CD14-positive monocyte (primary cell): ENCODE measurements around the gene ZNF768. TPM values are rescaled to one million over a fixed set of nuclear protein-coding genes. Genes with fewer than 3 reads are reported as not detected.
A peak's percentile ranks its signal among the peaks of the same experiment; 100 is the strongest.

Experiments used
- DNase-seq, 3 donors: peaks; one replicate each; pipeline ENCODE4 v3.0.0-alpha.2; 2011 to 2022
- H2AFZ ChIP-seq: 2 replicates; pipeline ENCODE4 v1.6.0; 2012; ENCODE audit warnings: mild to moderate bottlenecking, low read depth, low read length, inconsistent platforms; ENCODE audit not compliant: insufficient read depth, poor library complexity, severe bottlenecking
- H3K27ac ChIP-seq, 2 donors: 1 replicate in 1 of 2; 2 replicates in 1 of 2; pipeline ENCODE4 v1.5.1; 2012 to 2013; ENCODE audit warnings: low read length in 2 of 2, control low read depth in 1 of 2, inconsistent platforms in 1 of 2, low read depth in 1 of 2, mild to moderate bottlenecking in 1 of 2
- H3K27me3 ChIP-seq, 2 donors: one replicate each; pipeline versions ENCODE4 v1.6.0 to v1.6.1; 2011 to 2013; ENCODE audit warnings: low read length in 2 of 2; ENCODE audit not compliant: control insufficient read depth in 2 of 2, insufficient read depth in 2 of 2
- H3K36me3 ChIP-seq, 2 donors: replicated peaks in 1 of 2; 1 replicate in 1 of 2; 2 replicates in 1 of 2; pipeline versions ENCODE4 v1.5.1 to v1.6.1; 2012 to 2013; ENCODE audit warnings: low read length in 2 of 2, control low read depth in 1 of 2, inconsistent platforms in 1 of 2, mild to moderate bottlenecking in 1 of 2; ENCODE audit not compliant: insufficient read depth in 2 of 2, control insufficient read depth in 1 of 2
- H3K4me1 ChIP-seq, 2 donors: 1 replicate in 1 of 2; 2 replicates in 1 of 2; pipeline versions ENCODE4 v1.5.1 to v1.6.1; 2012 to 2013; ENCODE audit warnings: low read length in 2 of 2, control low read depth in 1 of 2, inconsistent platforms in 1 of 2, mild to moderate bottlenecking in 1 of 2, moderate library complexity in 1 of 2; ENCODE audit not compliant: insufficient read depth in 2 of 2, control insufficient read depth in 1 of 2
- H3K4me2 ChIP-seq: replicated peaks from 2 replicates; pipeline ENCODE3; 2012; ENCODE audit warnings: low read length, moderate library complexity, mild to moderate bottlenecking; ENCODE audit not compliant: poor library complexity, severe bottlenecking; ENCODE audit errors: extremely low read depth
- H3K4me3 ChIP-seq, 3 experiments: fragments of 200-600 bp in 1 of 3; sonication (generic) in 1 of 3; replicated peaks in 1 of 3; 1 replicate in 2 of 3; 2 replicates in 1 of 3; pipeline ENCODE4 v1.5.1; 2011 to 2013; ENCODE audit warnings: low read length in 3 of 3, mild to moderate bottlenecking in 3 of 3, control low read depth in 2 of 3, low read depth in 2 of 3, inconsistent platforms in 1 of 3, moderate library complexity in 1 of 3
- H3K79me2 ChIP-seq: 2 replicates; pipeline ENCODE4 v1.6.0; 2012; ENCODE audit warnings: mild to moderate bottlenecking, control low read depth, inconsistent platforms, low read length, moderate library complexity; ENCODE audit not compliant: insufficient read depth
- H3K9ac ChIP-seq: 2 replicates; pipeline ENCODE4 v1.6.0; 2017; ENCODE audit warnings: low read length, mild to moderate bottlenecking; ENCODE audit not compliant: insufficient read depth, poor library complexity, severe bottlenecking
- H3K9me3 ChIP-seq, 2 donors: replicated peaks in 1 of 2; 1 replicate in 1 of 2; 2 replicates in 1 of 2; pipeline versions ENCODE4 v1.5.1 to v1.6.1; 2012 to 2013; ENCODE audit warnings: low read length in 2 of 2, control low read depth in 1 of 2; ENCODE audit not compliant: control insufficient read depth in 1 of 2, insufficient read depth in 1 of 2
- H4K20me1 ChIP-seq: 2 replicates; pipeline ENCODE4 v1.6.0; 2012; ENCODE audit warnings: mild to moderate bottlenecking, low read length, control low read depth, moderate library complexity; ENCODE audit not compliant: insufficient read depth
- H3K27ac Mint-ChIP-seq, 7 donors: one replicate each; pipeline ENCODE4 v1.8.0; 2020; ENCODE audit warnings: mild to moderate bottlenecking in 7 of 7, mixed read lengths in 7 of 7, moderate library complexity in 6 of 7, inconsistent platforms in 2 of 7
- H3K27me3 Mint-ChIP-seq, 3 donors: one replicate each; pipeline ENCODE4 v1.8.0; 2021 to 2022; ENCODE audit warnings: low read depth in 3 of 3, mild to moderate bottlenecking in 3 of 3, mixed read lengths in 3 of 3, moderate library complexity in 3 of 3, inconsistent platforms in 1 of 3
- H3K36me3 Mint-ChIP-seq, 2 donors: one replicate each; pipeline ENCODE4 v1.8.0; 2020; ENCODE audit warnings: mixed read lengths in 2 of 2, inconsistent platforms in 1 of 2, mild to moderate bottlenecking in 1 of 2
- H3K4me1 Mint-ChIP-seq: one replicate; pipeline ENCODE4 v1.8.0; 2020; ENCODE audit warnings: mild to moderate bottlenecking, mixed read lengths
- H3K4me3 Mint-ChIP-seq, 2 donors: one replicate each; pipeline ENCODE4 v1.8.0; 2020; ENCODE audit warnings: mild to moderate bottlenecking in 2 of 2, mixed read lengths in 2 of 2, moderate library complexity in 1 of 2
- H3K9me3 Mint-ChIP-seq, 7 donors: one replicate each; pipeline ENCODE4 v1.8.0; 2020 to 2022; ENCODE audit warnings: mixed read lengths in 7 of 7, mild to moderate bottlenecking in 6 of 7, moderate library complexity in 6 of 7, inconsistent platforms in 2 of 7
- WGBS: methylation state at CpG from one replicate; pipeline ENCODE4 v1.1.5; 2013; ENCODE audit warnings: missing lambda C conversion rate; ENCODE audit not compliant: insufficient coverage; 5-methylcytosine and 5-hydroxymethylcytosine counted together
- intact Hi-C, 2 donors: fragments of 100-400 bp; cut with micrococcal nuclease; formaldehyde crosslinking; loops; one replicate each; pipeline versions ENCODE4 v1.15.0 to v1.15.1; 2023
- polyA plus RNA-seq, 3 donors: library from polyadenylated mRNA; depleted of rRNA in 1 of 3; unstranded in 2 of 3; stranded (reverse) in 1 of 3; fragments of 300-500 nt in 2 of 3; fragments of >200 nt in 1 of 3; fragmentation: Illumina TruSeq in 2 of 3; gene quantifications; 1 replicate in 2 of 3; 2 replicates in 1 of 3; pipeline ENCODE4 v1.2.3, GENCODE V29; 2012 to 2021
- TF ChIP-seq, protein P1 (sequence below): fragments of 200-600 bp; IDR thresholded peaks from one replicate; pipeline ENCODE4 v1.8.0; 2022; ENCODE audit warnings: antibody characterized with exemption, mild to moderate bottlenecking

Gene ZNF768
- polyA plus RNA-seq, 3 donors, result 2.8 to 13.4 (median 3.0) TPM

GRCh38 chr16:30510376-30510938, 15.9 kb downstream of the ZNF768 start:
- Histone ChIP-seq H3K36me3 (peaks cover 90 to 93% of the 10 kb centered on the region in 2 donors), H2AFZ (no peak overlapping the region), H3K27ac (no peak overlapping the region), H3K9me3 (no peaks in the 10 kb centered on the region), H3K4me1 (no peaks in the 10 kb centered on the region), H3K4me3 (no peak overlapping the region), H4K20me1 (peaks cover 93% of the 10 kb centered on the region), H3K4me2 (no peak overlapping the region), H3K27me3 (no peaks in the 10 kb centered on the region), H3K9ac (no peak overlapping the region), H3K79me2 (no peaks in the 10 kb centered on the region)
- intact Hi-C loops, result no loop called here
- Mint-ChIP-seq H3K27me3 (peaks cover 0 to 3% (median 0%) of the 10 kb centered on the region in 3 donors), H3K36me3 (peaks cover 76 to 98% of the 10 kb centered on the region in 2 donors), H3K4me3 (no peak overlapping the region), H3K9me3 (peaks cover 0 to 1% (median 0%) of the 10 kb centered on the region in 7 donors), H3K27ac (peak overlapping the region in 2 of 7 donors; percentile 19 to 33), H3K4me1 (no peaks in the 10 kb centered on the region)
- no peak for DNase-seq
- WGBS, result 94% methylated on average over 2 of the region's 4 CpGs
- TF ChIP-seq, protein P1, sequence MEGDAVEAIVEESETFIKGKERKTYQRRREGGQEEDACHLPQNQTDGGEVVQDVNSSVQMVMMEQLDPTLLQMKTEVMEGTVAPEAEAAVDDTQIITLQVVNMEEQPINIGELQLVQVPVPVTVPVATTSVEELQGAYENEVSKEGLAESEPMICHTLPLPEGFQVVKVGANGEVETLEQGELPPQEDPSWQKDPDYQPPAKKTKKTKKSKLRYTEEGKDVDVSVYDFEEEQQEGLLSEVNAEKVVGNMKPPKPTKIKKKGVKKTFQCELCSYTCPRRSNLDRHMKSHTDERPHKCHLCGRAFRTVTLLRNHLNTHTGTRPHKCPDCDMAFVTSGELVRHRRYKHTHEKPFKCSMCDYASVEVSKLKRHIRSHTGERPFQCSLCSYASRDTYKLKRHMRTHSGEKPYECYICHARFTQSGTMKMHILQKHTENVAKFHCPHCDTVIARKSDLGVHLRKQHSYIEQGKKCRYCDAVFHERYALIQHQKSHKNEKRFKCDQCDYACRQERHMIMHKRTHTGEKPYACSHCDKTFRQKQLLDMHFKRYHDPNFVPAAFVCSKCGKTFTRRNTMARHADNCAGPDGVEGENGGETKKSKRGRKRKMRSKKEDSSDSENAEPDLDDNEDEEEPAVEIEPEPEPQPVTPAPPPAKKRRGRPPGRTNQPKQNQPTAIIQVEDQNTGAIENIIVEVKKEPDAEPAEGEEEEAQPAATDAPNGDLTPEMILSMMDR, result no peak

GRCh38 chr16:30509081-30509765, 17.1 kb downstream of the ZNF768 start:
- H3K4me3 Mint-ChIP-seq, result no peak overlapping the region
- peaks cover 0 to 2% (median 0%) of the 10 kb centered on the region in 3 donors for H3K27me3 Mint-ChIP-seq
- no peak for DNase-seq

More at GRCh38 chr16:30509081-30509765, 17.1 kb downstream of the ZNF768 start:
- H3K4me1 Mint-ChIP-seq, result no peaks in the 10 kb centered on the region
- H3K27ac Mint-ChIP-seq, result peak overlapping the region in 2 of 7 donors; percentile 21 to 80
- H3K4me3 ChIP-seq, result no peak overlapping the region
- H3K27me3 ChIP-seq, result no peaks in the 10 kb centered on the region
- H3K9me3 ChIP-seq, result no peaks in the 10 kb centered on the region
- H3K9me3 Mint-ChIP-seq, result peaks cover 0 to 1% (median 0%) of the 10 kb centered on the region in 7 donors
- no peaks in the 10 kb centered on the region for H3K79me2 ChIP-seq
- no peaks in the 10 kb centered on the region for H3K4me1 ChIP-seq
- TF ChIP-seq, protein P1, result no peak
- H3K36me3 ChIP-seq, result peaks cover 91 to 93% of the 10 kb centered on the region in 2 donors
- H3K36me3 Mint-ChIP-seq, result peaks cover 77 to 98% of the 10 kb centered on the region in 2 donors
- H3K4me2 ChIP-seq, result no peak overlapping the region
- H4K20me1 ChIP-seq, result peaks cover 93% of the 10 kb centered on the region
- WGBS, result 100% methylated on average over 1 of the region's 4 CpGs
- no peak overlapping the region for H3K27ac ChIP-seq
- intact Hi-C loops, result no loop called here
- no peak overlapping the region for H2AFZ ChIP-seq
- no peak overlapping the region for H3K9ac ChIP-seq
